Esophagus muscularis mucosa (tissue), 4 donors: ENCODE results near the gene PFDN5.

Source experiments
- CTCF ChIP-seq, 3 experiments: fragments of 200-600 bp in 2 of 3; fragments of 450-650 bp in 1 of 3; sonication (generic) in 2 of 3; IDR thresholded peaks; one replicate each; pipeline ENCODE4 v1.5.1; 2017 to 2019; ENCODE audit warnings: antibody characterized with exemption in 3 of 3, mild to moderate bottlenecking in 2 of 3, moderate library complexity in 1 of 3
- EP300 ChIP-seq: sonication (generic); formaldehyde crosslinking; IDR thresholded peaks from one replicate; pipeline ENCODE4 v1.6.1; 2017; ENCODE audit warnings: antibody characterized with exemption
- POLR2A ChIP-seq: fragments of 450-650 bp; IDR thresholded peaks from one replicate; pipeline ENCODE4 v1.6.1; 2017; ENCODE audit warnings: antibody characterized with exemption, moderate library complexity, mild to moderate bottlenecking, low read depth
- POLR2AphosphoS5 ChIP-seq, 2 donors: sonication (generic); formaldehyde crosslinking; IDR thresholded peaks; one replicate each; pipeline ENCODE4 v1.6.1; 2017; ENCODE audit warnings: antibody characterized with exemption in 2 of 2

- TF ChIP-seq POLR2AphosphoS5 (IDR thresholded peaks at IDR 0.05): no peak
- no peak for TF ChIP-seq CTCF (IDR thresholded peaks at IDR 0.05)
- no peak for TF ChIP-seq POLR2A
- TF ChIP-seq EP300: no peak
These were observed 4.8 kb downstream of the PFDN5 start for GRCh38 chr12:53300187-53300586.
